Psoas muscle (tissue), 8 donors: Measurements from ENCODE around the gene LAMA3. TPM values are rescaled to one million over a fixed set of nuclear protein-coding genes. Genes with fewer than 3 reads are reported as not detected.

ENCODE experiments used
- ATAC-seq, 4 donors: fragments of 200-7000 bp; cut with Tn5 transposase; one replicate each; pipeline ENCODE4 v1.9.1; 2020; ENCODE audit warnings: moderate library complexity in 3 of 4, mild to moderate bottlenecking in 2 of 4
- DNase-seq, 2 donors: peaks; one replicate each; pipeline ENCODE4 v3.0.0-alpha.2; 2020
- H3K27ac ChIP-seq: fragments of 200-600 bp; one replicate; pipeline ENCODE4 v1.8.0; 2022
- H3K27me3 ChIP-seq, 3 donors: fragments of 200-600 bp in 1 of 3; one replicate each; pipeline versions ENCODE4 v1.6.1 to v1.8.0; 2013 to 2022; ENCODE audit warnings: low read length in 2 of 3, mild to moderate bottlenecking in 2 of 3, moderate library complexity in 1 of 3; ENCODE audit not compliant: insufficient read depth in 3 of 3
- H3K36me3 ChIP-seq, 2 donors: fragments of 200-600 bp in 1 of 2; one replicate each; pipeline versions ENCODE4 v1.6.1 to v1.8.0; 2013 to 2022; ENCODE audit warnings: low read depth in 1 of 2, mild to moderate bottlenecking in 1 of 2, moderate library complexity in 1 of 2; ENCODE audit not compliant: insufficient read depth in 1 of 2
- H3K4me1 ChIP-seq: fragments of 200-600 bp; one replicate; pipeline ENCODE4 v1.8.0; 2022
- H3K4me3 ChIP-seq: fragments of 200-600 bp; one replicate; pipeline ENCODE4 v1.8.0; 2022; ENCODE audit warnings: mild to moderate bottlenecking
- H3K9me3 ChIP-seq: fragments of 200-600 bp; one replicate; pipeline ENCODE4 v1.8.0; 2022
- WGBS, 3 donors: extraction: QIAGEN DNeasy Blood & Tissue Kit; methylation state at CpG; one replicate each; pipeline versions ENCODE4 v1.1.6 to v1.1.7; 2013; 5-methylcytosine and 5-hydroxymethylcytosine counted together
- intact Hi-C, 2 donors: fragments of 100-400 bp; cut with DNase I; formaldehyde crosslinking; loops; one replicate each; pipeline versions ENCODE4 v1.11.0 to v1.14.2; 2022
- polyA plus RNA-seq, 3 donors: library from polyadenylated mRNA; stranded (reverse); fragments of 200-250 nt; gene quantifications; one replicate each; pipeline ENCODE4 v1.2.3, GENCODE V29; 2013
- total RNA-seq, 4 donors: library from RNA; stranded (reverse); fragmentation: NEBNext Ultra II Directional in 2 of 4; extraction: Animal tissue kit (Norgen Biotek cat#: 25700) in 2 of 4; gene quantifications; one replicate each; pipeline versions ENCODE4 v1.2.1 to v1.2.4, GENCODE V29; 2021 to 2023
- TF ChIP-seq, protein P1 (sequence below): fragments of 200-600 bp; IDR thresholded peaks from one replicate; pipeline ENCODE4 v1.8.0; 2022; ENCODE audit warnings: antibody characterized with exemption
- donor health status: healthy with polysubstance abuse.
- donor health status: DM: no; HTN: no; CAD: no; lungs with moderate emphysema.
- donor health status: Bipolar disorder and iron deficiency.
- donor health status: healthy.
- donor health status: DM: yes; HTN: yes; CAD: no.
- donor health status: DM: no; HTN: no; CAD: no.
- donor health status: DM: no; HTN: no; CAD: no.
- donor health status: DM: yes; HTN: yes; CAD: no.

The LAMA3 gene
- total and polyA plus RNA-seq, 7 donors, result 0.49 to 4.2 (median 1.8) TPM

- H3K9me3 ChIP-seq, result no peaks in the 10 kb centered on the region
- intact Hi-C loops, result loop anchor here (5.0 to 10.0 kb wide), 3 partner anchors 99 to 179 kb away; no protein-coding TSS in a partner anchor
- no peak overlapping the region for H3K4me3 ChIP-seq
Measured at GRCh38 chr18:23803755-23804154, 114.5 kb downstream of the LAMA3 start.

DNA sequence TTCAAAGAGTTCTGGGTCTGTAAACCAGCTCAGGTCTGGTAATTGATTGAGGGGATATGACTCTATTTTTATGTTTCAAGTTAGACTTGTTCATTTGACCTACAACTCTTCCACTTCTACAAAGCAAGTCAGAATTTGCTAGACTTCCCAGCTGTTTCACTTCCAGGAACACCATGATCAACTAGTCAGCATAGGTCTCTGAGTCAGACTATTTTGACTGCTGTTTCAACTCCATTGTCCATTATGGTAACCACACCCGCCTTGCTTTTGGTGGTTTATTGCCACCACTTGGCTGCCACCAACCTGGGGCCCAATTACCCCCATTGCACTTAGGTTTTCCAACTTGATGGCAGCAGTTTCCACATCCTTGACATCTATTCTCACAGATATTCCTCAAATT lies 116.6 kb downstream of the LAMA3 start:
- H3K27ac ChIP-seq, result no peak overlapping the region
- TF ChIP-seq, protein P1, sequence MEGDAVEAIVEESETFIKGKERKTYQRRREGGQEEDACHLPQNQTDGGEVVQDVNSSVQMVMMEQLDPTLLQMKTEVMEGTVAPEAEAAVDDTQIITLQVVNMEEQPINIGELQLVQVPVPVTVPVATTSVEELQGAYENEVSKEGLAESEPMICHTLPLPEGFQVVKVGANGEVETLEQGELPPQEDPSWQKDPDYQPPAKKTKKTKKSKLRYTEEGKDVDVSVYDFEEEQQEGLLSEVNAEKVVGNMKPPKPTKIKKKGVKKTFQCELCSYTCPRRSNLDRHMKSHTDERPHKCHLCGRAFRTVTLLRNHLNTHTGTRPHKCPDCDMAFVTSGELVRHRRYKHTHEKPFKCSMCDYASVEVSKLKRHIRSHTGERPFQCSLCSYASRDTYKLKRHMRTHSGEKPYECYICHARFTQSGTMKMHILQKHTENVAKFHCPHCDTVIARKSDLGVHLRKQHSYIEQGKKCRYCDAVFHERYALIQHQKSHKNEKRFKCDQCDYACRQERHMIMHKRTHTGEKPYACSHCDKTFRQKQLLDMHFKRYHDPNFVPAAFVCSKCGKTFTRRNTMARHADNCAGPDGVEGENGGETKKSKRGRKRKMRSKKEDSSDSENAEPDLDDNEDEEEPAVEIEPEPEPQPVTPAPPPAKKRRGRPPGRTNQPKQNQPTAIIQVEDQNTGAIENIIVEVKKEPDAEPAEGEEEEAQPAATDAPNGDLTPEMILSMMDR, result no peak
- DNase-seq (no peak), ATAC-seq (no peak)
- intact Hi-C loops, result loop anchor here (10.0 kb wide), 2 partner anchors 101 to 181 kb away; no protein-coding TSS in a partner anchor
- 94 to 97% (median 95%) methylated on average over 1 of the region's 1 CpG for WGBS, 3 donors
- H3K4me3 ChIP-seq, result no peak overlapping the region
- H3K27me3 ChIP-seq, result no peaks in the 10 kb centered on the region
- H3K9me3 ChIP-seq, result no peaks in the 10 kb centered on the region
- H3K4me1 ChIP-seq, result no peaks in the 10 kb centered on the region
- no peaks in the 10 kb centered on the region for H3K36me3 ChIP-seq

More at GRCh38 chr18:23803755-23804154, 114.5 kb downstream of the LAMA3 start:
- no peaks in the 10 kb centered on the region for H3K36me3 ChIP-seq
- no peak overlapping the region for H3K27ac ChIP-seq
- no peaks in the 10 kb centered on the region for H3K27me3 ChIP-seq
- WGBS, 3 donors, result 85 to 94% (median 92%) methylated on average over 3 of the region's 3 CpGs
- DNase-seq (no peak), ATAC-seq (no peak)
- TF ChIP-seq, protein P1, result no peak
- no peaks in the 10 kb centered on the region for H3K4me1 ChIP-seq

GRCh38 chr18:23809415-23809814 lies 120.2 kb downstream of the LAMA3 start:
- Histone ChIP-seq H3K4me1 (no peaks in the 10 kb centered on the region), H3K27ac (no peak overlapping the region), H3K36me3 (no peaks in the 10 kb centered on the region), H3K4me3 (no peak overlapping the region), H3K27me3 (no peaks in the 10 kb centered on the region), H3K9me3 (no peaks in the 10 kb centered on the region)
- WGBS, 3 donors, result 32 to 37% (median 35%) methylated on average over 3 of the region's 3 CpGs
- intact Hi-C loops, result loop anchor here (10.0 kb wide), 2 partner anchors 105 to 185 kb away; no protein-coding TSS in a partner anchor
- DNase-seq (peak in 1 of 2 donors; percentile 27), ATAC-seq (peak in 1 of 4 donors; percentile 27)
- TF ChIP-seq, protein P1, result no peak

DNA sequence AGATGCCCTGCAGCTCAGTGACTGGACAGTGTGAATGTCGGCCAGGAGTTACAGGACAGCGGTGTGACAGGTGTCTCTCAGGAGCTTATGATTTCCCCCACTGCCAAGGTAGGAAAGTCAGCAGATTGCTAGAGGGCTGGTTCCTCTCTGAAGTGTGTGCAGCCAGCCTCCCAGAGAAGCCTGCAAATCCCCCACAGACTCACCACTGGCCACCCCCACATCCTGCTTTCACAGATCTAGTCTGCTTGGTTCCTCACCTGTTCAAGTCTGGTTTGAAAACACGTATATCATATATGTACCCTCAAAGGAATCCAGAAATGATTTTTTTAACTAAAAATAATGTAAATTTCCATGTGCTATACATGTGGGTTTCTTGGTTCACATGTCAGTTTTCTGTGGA lies 121.1 kb downstream of the LAMA3 start:
- H3K36me3 ChIP-seq, result no peaks in the 10 kb centered on the region
- no peaks in the 10 kb centered on the region for H3K4me1 ChIP-seq
- no peaks in the 10 kb centered on the region for H3K27me3 ChIP-seq
- DNase-seq (no peak), ATAC-seq (no peak)
- 75 to 84% (median 78%) methylated on average over 3 of the region's 3 CpGs for WGBS, 3 donors
- H3K27ac ChIP-seq, result no peak overlapping the region
- intact Hi-C loops, result loop anchor here in 1 of 2 donors (5.0 to 10.0 kb wide), 3 partner anchors 188 to 296 kb away; no protein-coding TSS in a partner anchor
- no peaks in the 10 kb centered on the region for H3K9me3 ChIP-seq
- no peak overlapping the region for H3K4me3 ChIP-seq
- TF ChIP-seq, protein P1, result no peak

GRCh38 chr18:23811176-23811575 lies 121.9 kb downstream of the LAMA3 start:
- Histone ChIP-seq H3K4me1 (no peaks in the 10 kb centered on the region), H3K4me3 (no peak overlapping the region), H3K9me3 (no peaks in the 10 kb centered on the region), H3K27ac (no peak overlapping the region), H3K36me3 (no peaks in the 10 kb centered on the region), H3K27me3 (no peaks in the 10 kb centered on the region)
- TF ChIP-seq, protein P1, result no peak
- DNase-seq, result no peak
- 88 to 98% (median 88%) methylated on average over 3 of the region's 3 CpGs for WGBS, 3 donors
- intact Hi-C loops, result loop anchor here in 1 of 2 donors (5.0 to 10.0 kb wide), 3 partner anchors 189 to 296 kb away; no protein-coding TSS in a partner anchor
- ATAC-seq, result no peak
